Panc1 (cell line): Measurements from ENCODE around the gene COPB2. TPM values are rescaled to one million over a fixed set of nuclear protein-coding genes. Genes with fewer than 3 reads are reported as not detected.

Source experiments
- ATAC-seq: fragments of 200-7000 bp; cut with Tn5 transposase; 2 replicates; pipeline ENCODE4 v1.9.1; 2020; ENCODE audit warnings: mild to moderate bottlenecking, moderate library complexity
- BruUV-seq: library from RNA; stranded (reverse); fragments of 400-500 nt; replicated peaks from 2 replicates; lab custom pipeline; 2021; lab: Mats Ljungman, UMichigan
- CTCF ChIA-PET: fragments of 300-600 bp; sonication (Branson Sonifier 250); formaldehyde crosslinking; loops from one replicate; lab custom pipeline; 2022; ENCODE audit warnings: antibody characterized with exemption; lab: Charles Lee
- POLR2A ChIA-PET: fragments of 300-600 bp; sonication (Branson Sonifier 250); formaldehyde crosslinking; loops from one replicate; lab custom pipeline; 2022; ENCODE audit warnings: antibody characterized with exemption; lab: Charles Lee
- DNase-seq: peaks from one replicate; pipeline ENCODE4 v3.0.0-alpha.2; 2010; ENCODE audit warnings: low read depth, low spot score
- H3K27ac ChIP-seq: 2 replicates; pipeline ENCODE4 v1.5.1; 2011; ENCODE audit warnings: mild to moderate bottlenecking, low read length, inconsistent platforms
- H3K27me3 ChIP-seq: fragments of 200-500 bp; sonication (Bioruptor generic); 2 replicates; pipeline ENCODE4 v1.6.0; 2014; ENCODE audit warnings: low read length, inconsistent platforms; ENCODE audit not compliant: control insufficient read depth, insufficient read depth
- H3K36me3 ChIP-seq: fragments of 200-500 bp; sonication (Bioruptor generic); 2 replicates; pipeline ENCODE4 v1.5.1; 2014; ENCODE audit warnings: inconsistent platforms, mild to moderate bottlenecking, low read length, moderate library complexity; ENCODE audit not compliant: control insufficient read depth, insufficient read depth
- H3K4me1 ChIP-seq: 2 replicates; pipeline ENCODE4 v1.5.1; 2011; ENCODE audit warnings: inconsistent platforms, mild to moderate bottlenecking, low read length, moderate library complexity; ENCODE audit not compliant: control insufficient read depth, insufficient read depth
- H3K4me3 ChIP-seq, 2 experiments: 2 replicates each; pipeline ENCODE4 v1.5.1; 2011 to 2012; ENCODE audit warnings: low read depth in 2 of 2, low read length in 2 of 2, mild to moderate bottlenecking in 2 of 2, inconsistent platforms in 1 of 2, moderate library complexity in 1 of 2
- H3K9me3 ChIP-seq: fragments of 200-500 bp; sonication (Bioruptor generic); 2 replicates; pipeline ENCODE4 v1.5.1; 2014; ENCODE audit warnings: low read depth, mild to moderate bottlenecking, inconsistent platforms, low read length, moderate library complexity; ENCODE audit not compliant: control insufficient read depth, insufficient read depth
- POLR2AphosphoS5 ChIP-seq: IDR thresholded peaks from 2 replicates; pipeline ENCODE4 v1.6.1; 2012; ENCODE audit warnings: mild to moderate bottlenecking, low read depth, low read length, moderate library complexity
- SIN3A ChIP-seq: IDR thresholded peaks from 2 replicates; pipeline ENCODE4 v1.6.1; 2012; ENCODE audit warnings: low read depth, mild to moderate bottlenecking, low read length, moderate library complexity, borderline replicate concordance; ENCODE audit not compliant: insufficient read depth
- TCF7L2 ChIP-seq: IDR thresholded peaks from 2 replicates; pipeline ENCODE4 v1.6.1; 2011; ENCODE audit warnings: mild to moderate bottlenecking, low read depth, low read length, inconsistent platforms
- in situ Hi-C: cut with HindIII; loops from 2 replicates; pipeline ENCODE4 v1.10.0; 2016; ENCODE audit warnings: low sequenced_read_pairs, low pct_unique_long_range_greater_than_20kb
- intact Hi-C: fragments of 100-400 bp; cut with micrococcal nuclease; formaldehyde crosslinking; loops from one replicate; pipeline ENCODE4 v1.10.0; 2022; ENCODE audit not compliant: unreplicated experiment
- total RNA-seq: library from RNA; stranded (reverse); gene quantifications from one replicate; pipeline ENCODE4 v1.2.1, GENCODE V29; 2021; ENCODE audit not compliant: unreplicated experiment
- TF ChIP-seq, protein P1 (sequence below), 2 experiments: IDR thresholded peaks; 2 replicates each; pipeline ENCODE4 v1.6.1; 2011 to 2012; ENCODE audit warnings: low read depth in 2 of 2, control low read depth in 1 of 2, low read length in 1 of 2, mild to moderate bottlenecking in 1 of 2, moderate library complexity in 1 of 2; ENCODE audit not compliant: insufficient read depth in 1 of 2
- TF ChIP-seq, protein P2 (sequence below): fragments of 450-650 bp; IDR thresholded peaks from 2 replicates; pipeline ENCODE4 v1.5.1; 2017; ENCODE audit warnings: mild to moderate bottlenecking

The COPB2 gene
- total RNA-seq, 1 experiment from 2014 or later, result 150 TPM

GRCh38 chr3:139418144-139418543, 28.7 kb upstream of the COPB2 start:
- ChIA-PET POLR2A (no interaction called here), CTCF (no interaction called here)
- no TSS peak for BruUV-seq
- DNase-seq, result no peak
- TF ChIP-seq, protein P1, sequence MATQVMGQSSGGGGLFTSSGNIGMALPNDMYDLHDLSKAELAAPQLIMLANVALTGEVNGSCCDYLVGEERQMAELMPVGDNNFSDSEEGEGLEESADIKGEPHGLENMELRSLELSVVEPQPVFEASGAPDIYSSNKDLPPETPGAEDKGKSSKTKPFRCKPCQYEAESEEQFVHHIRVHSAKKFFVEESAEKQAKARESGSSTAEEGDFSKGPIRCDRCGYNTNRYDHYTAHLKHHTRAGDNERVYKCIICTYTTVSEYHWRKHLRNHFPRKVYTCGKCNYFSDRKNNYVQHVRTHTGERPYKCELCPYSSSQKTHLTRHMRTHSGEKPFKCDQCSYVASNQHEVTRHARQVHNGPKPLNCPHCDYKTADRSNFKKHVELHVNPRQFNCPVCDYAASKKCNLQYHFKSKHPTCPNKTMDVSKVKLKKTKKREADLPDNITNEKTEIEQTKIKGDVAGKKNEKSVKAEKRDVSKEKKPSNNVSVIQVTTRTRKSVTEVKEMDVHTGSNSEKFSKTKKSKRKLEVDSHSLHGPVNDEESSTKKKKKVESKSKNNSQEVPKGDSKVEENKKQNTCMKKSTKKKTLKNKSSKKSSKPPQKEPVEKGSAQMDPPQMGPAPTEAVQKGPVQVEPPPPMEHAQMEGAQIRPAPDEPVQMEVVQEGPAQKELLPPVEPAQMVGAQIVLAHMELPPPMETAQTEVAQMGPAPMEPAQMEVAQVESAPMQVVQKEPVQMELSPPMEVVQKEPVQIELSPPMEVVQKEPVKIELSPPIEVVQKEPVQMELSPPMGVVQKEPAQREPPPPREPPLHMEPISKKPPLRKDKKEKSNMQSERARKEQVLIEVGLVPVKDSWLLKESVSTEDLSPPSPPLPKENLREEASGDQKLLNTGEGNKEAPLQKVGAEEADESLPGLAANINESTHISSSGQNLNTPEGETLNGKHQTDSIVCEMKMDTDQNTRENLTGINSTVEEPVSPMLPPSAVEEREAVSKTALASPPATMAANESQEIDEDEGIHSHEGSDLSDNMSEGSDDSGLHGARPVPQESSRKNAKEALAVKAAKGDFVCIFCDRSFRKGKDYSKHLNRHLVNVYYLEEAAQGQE (IDR thresholded peaks at IDR 0.05; ENCODE audit: insufficient read depth in 1 of 2, low read depth in 2 of 2, low read length in 1 of 2), result no peak
- TF ChIP-seq SIN3A, result no peak
- TF ChIP-seq TCF7L2, result no peak
- TF ChIP-seq, protein P2, sequence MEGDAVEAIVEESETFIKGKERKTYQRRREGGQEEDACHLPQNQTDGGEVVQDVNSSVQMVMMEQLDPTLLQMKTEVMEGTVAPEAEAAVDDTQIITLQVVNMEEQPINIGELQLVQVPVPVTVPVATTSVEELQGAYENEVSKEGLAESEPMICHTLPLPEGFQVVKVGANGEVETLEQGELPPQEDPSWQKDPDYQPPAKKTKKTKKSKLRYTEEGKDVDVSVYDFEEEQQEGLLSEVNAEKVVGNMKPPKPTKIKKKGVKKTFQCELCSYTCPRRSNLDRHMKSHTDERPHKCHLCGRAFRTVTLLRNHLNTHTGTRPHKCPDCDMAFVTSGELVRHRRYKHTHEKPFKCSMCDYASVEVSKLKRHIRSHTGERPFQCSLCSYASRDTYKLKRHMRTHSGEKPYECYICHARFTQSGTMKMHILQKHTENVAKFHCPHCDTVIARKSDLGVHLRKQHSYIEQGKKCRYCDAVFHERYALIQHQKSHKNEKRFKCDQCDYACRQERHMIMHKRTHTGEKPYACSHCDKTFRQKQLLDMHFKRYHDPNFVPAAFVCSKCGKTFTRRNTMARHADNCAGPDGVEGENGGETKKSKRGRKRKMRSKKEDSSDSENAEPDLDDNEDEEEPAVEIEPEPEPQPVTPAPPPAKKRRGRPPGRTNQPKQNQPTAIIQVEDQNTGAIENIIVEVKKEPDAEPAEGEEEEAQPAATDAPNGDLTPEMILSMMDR, result no peak
- no peak for TF ChIP-seq POLR2AphosphoS5
- no peak for ATAC-seq
- in situ Hi-C loops, result no loop called here
- H3K4me3 ChIP-seq, result no peak overlapping the region
- H3K27me3 ChIP-seq, result no peaks in the 10 kb centered on the region
- intact Hi-C loops, result no loop called here
- H3K9me3 ChIP-seq, result peaks cover 2% of the 10 kb centered on the region; the same call in 1 of the 2 replicates
- H3K4me1 ChIP-seq, result no peaks in the 10 kb centered on the region
- no peaks in the 10 kb centered on the region for H3K36me3 ChIP-seq
- H3K27ac ChIP-seq, result no peak overlapping the region

- CTCF ChIA-PET, result no interaction called here
These were observed 26.8 kb upstream of the COPB2 start for GRCh38 chr3:139416275-139416674.

More at GRCh38 chr3:139416275-139416674, 26.8 kb upstream of the COPB2 start:
- in situ Hi-C loops, result no loop called here
- Histone ChIP-seq H3K4me1 (no peaks in the 10 kb centered on the region), H3K9me3 (peaks cover 2% of the 10 kb centered on the region; the same call in 1 of the 2 replicates), H3K4me3 (no peak overlapping the region), H3K36me3 (no peaks in the 10 kb centered on the region), H3K27ac (no peak overlapping the region), H3K27me3 (no peaks in the 10 kb centered on the region)
- no peak for DNase-seq
- BruUV-seq, result no TSS peak
- ATAC-seq, result no peak
- intact Hi-C loops, result no loop called here
- POLR2A ChIA-PET, result no interaction called here
- TF ChIP-seq TCF7L2 (no peak), SIN3A (no peak), POLR2AphosphoS5 (no peak)
- TF ChIP-seq, protein P1 (IDR thresholded peaks at IDR 0.05; ENCODE audit: insufficient read depth in 1 of 2, low read depth in 2 of 2, low read length in 1 of 2), result no peak
- TF ChIP-seq, protein P2, result no peak
